H9 (cell line): ENCODE measurements around the gene BAIAP2. TPM values are rescaled to one million over a fixed set of nuclear protein-coding genes. Genes with fewer than 3 reads are reported as not detected.

Experiments
- DNase-seq: peaks from one replicate; pipeline ENCODE4 v3.0.0-alpha.2; 2017
- H2AFZ ChIP-seq: one replicate; pipeline ENCODE4 v1.6.1; 2013; ENCODE audit warnings: mild to moderate bottlenecking, low read length, control low read depth, moderate library complexity
- H2AK5ac ChIP-seq: 2 replicates; pipeline ENCODE4 v1.6.1; 2013; ENCODE audit warnings: low read length, control low read depth, mixed read lengths; ENCODE audit not compliant: insufficient read length
- H2BK120ac ChIP-seq: one replicate; pipeline ENCODE4 v1.6.1; 2013; ENCODE audit warnings: low read depth, mild to moderate bottlenecking, low read length, control low read depth, inconsistent platforms; ENCODE audit not compliant: poor library complexity, severe bottlenecking
- H2BK12ac ChIP-seq: 2 replicates; pipeline ENCODE4 v1.6.1; 2013; ENCODE audit warnings: low read length, control low read depth, mixed read lengths, low read depth; ENCODE audit not compliant: insufficient read length
- H2BK15ac ChIP-seq: 2 replicates; pipeline ENCODE4 v1.6.1; 2013; ENCODE audit warnings: low read depth, low read length, control low read depth
- H2BK20ac ChIP-seq: one replicate; pipeline ENCODE4 v1.6.1; 2013; ENCODE audit warnings: low read depth, mild to moderate bottlenecking, low read length, control low read depth, inconsistent platforms; ENCODE audit not compliant: poor library complexity, severe bottlenecking
- H2BK5ac ChIP-seq: 2 replicates; pipeline ENCODE4 v1.6.1; 2013; ENCODE audit warnings: low read length, control low read depth, mixed read lengths; ENCODE audit not compliant: insufficient read length
- H3K14ac ChIP-seq: 2 replicates; pipeline ENCODE4 v1.6.1; 2013; ENCODE audit warnings: low read length, control low read depth; ENCODE audit not compliant: insufficient read depth
- H3K18ac ChIP-seq: 2 replicates; pipeline ENCODE4 v1.6.1; 2013; ENCODE audit warnings: low read depth, mild to moderate bottlenecking, mixed read lengths, low read length, control low read depth; ENCODE audit not compliant: insufficient read length
- H3K23ac ChIP-seq: 2 replicates; pipeline ENCODE4 v1.6.1; 2013; ENCODE audit warnings: low read length, control low read depth, mixed read lengths, low read depth; ENCODE audit not compliant: insufficient read length
- H3K23me2 ChIP-seq: 2 replicates; pipeline ENCODE4 v1.6.1; 2013; ENCODE audit warnings: low read depth, mild to moderate bottlenecking, mixed read lengths, low read length, control low read depth; ENCODE audit not compliant: insufficient read length, poor library complexity, severe bottlenecking
- H3K27ac ChIP-seq: 2 replicates; pipeline ENCODE4 v1.5.1; 2013; ENCODE audit warnings: low read length, control low read depth, mixed read lengths, low read depth; ENCODE audit not compliant: insufficient read length
- H3K27me3 ChIP-seq: 2 replicates; pipeline ENCODE4 v1.6.1; 2013; ENCODE audit warnings: low read length, control low read depth, inconsistent platforms; ENCODE audit not compliant: insufficient read depth
- H3K4ac ChIP-seq: 2 replicates; pipeline ENCODE4 v1.6.1; 2013; ENCODE audit warnings: low read depth, mild to moderate bottlenecking, control low read depth, inconsistent platforms, low read length, moderate library complexity
- H3K4me1 ChIP-seq: 2 replicates; pipeline ENCODE4 v1.6.1; 2013; ENCODE audit warnings: low read length, control low read depth, inconsistent platforms; ENCODE audit not compliant: insufficient read depth
- H3K4me2 ChIP-seq: 2 replicates; pipeline ENCODE4 v1.6.1; 2013; ENCODE audit warnings: low read length, control low read depth, mixed read lengths; ENCODE audit not compliant: insufficient read length, insufficient read depth
- H3K56ac ChIP-seq: 2 replicates; pipeline ENCODE4 v1.6.1; 2013; ENCODE audit warnings: low read depth, mild to moderate bottlenecking, mixed read lengths, low read length, control low read depth; ENCODE audit not compliant: insufficient read length
- H3K79me1 ChIP-seq: 2 replicates; pipeline ENCODE4 v1.6.1; 2013; ENCODE audit warnings: low read depth, mild to moderate bottlenecking, moderate library complexity, low read length, control low read depth, inconsistent platforms; ENCODE audit not compliant: insufficient read depth, poor library complexity, severe bottlenecking
- H3K79me2 ChIP-seq: 2 replicates; pipeline ENCODE4 v1.6.1; 2013; ENCODE audit warnings: low read length, control low read depth, inconsistent platforms; ENCODE audit not compliant: insufficient read depth
- H3K9ac ChIP-seq: 2 replicates; pipeline ENCODE4 v1.6.1; 2013; ENCODE audit warnings: low read length, control low read depth, mixed read lengths; ENCODE audit not compliant: insufficient read length; ENCODE audit errors: extremely low read depth
- H3K9me3 ChIP-seq: one replicate; pipeline ENCODE4 v1.6.1; 2013; ENCODE audit warnings: low read depth, low read length, inconsistent platforms; ENCODE audit not compliant: control insufficient read depth
- H3T11ph ChIP-seq: one replicate; pipeline ENCODE4 v1.6.1; 2013; ENCODE audit warnings: mild to moderate bottlenecking, low read length, control low read depth, inconsistent platforms
- H4K20me1 ChIP-seq: one replicate; pipeline ENCODE4 v1.6.1; 2013; ENCODE audit not compliant: control insufficient read depth, insufficient read length, insufficient read depth
- H4K5ac ChIP-seq: 2 replicates; pipeline ENCODE4 v1.6.1; 2013; ENCODE audit warnings: low read depth, mild to moderate bottlenecking, mixed read lengths, low read length, control low read depth; ENCODE audit not compliant: insufficient read length
- H4K8ac ChIP-seq: replicated peaks from 2 replicates; pipeline ENCODE4 v1.6.1; 2013; ENCODE audit warnings: low read length, control low read depth, mixed read lengths, low read depth; ENCODE audit not compliant: insufficient read length
- H4K91ac ChIP-seq: 2 replicates; pipeline ENCODE4 v1.6.1; 2013; ENCODE audit warnings: low read depth, mild to moderate bottlenecking, moderate library complexity, mixed read lengths, low read length, control low read depth; ENCODE audit not compliant: insufficient read length
- H3K27ac Mint-ChIP-seq, 3 experiments: 2 replicates in 2 of 3; 3 replicates in 1 of 3; pipeline ENCODE4 v1.8.0; 2020 to 2021; ENCODE audit warnings: mixed read lengths in 3 of 3, mild to moderate bottlenecking in 1 of 3, moderate library complexity in 1 of 3
- H3K27me3 Mint-ChIP-seq: 2 replicates; pipeline ENCODE4 v1.8.0; 2021; ENCODE audit warnings: low read depth, mild to moderate bottlenecking, moderate library complexity, mixed read lengths
- H3K36me3 Mint-ChIP-seq, 3 experiments: 2 replicates in 2 of 3; 3 replicates in 1 of 3; pipeline ENCODE4 v1.8.0; 2020 to 2021; ENCODE audit warnings: low read depth in 3 of 3, mixed read lengths in 3 of 3; ENCODE audit not compliant: insufficient read depth in 1 of 3
- H3K4me1 Mint-ChIP-seq, 2 experiments: 2 replicates each; pipeline ENCODE4 v1.8.0; 2020; ENCODE audit warnings: mixed read lengths in 2 of 2
- H3K4me3 Mint-ChIP-seq, 2 experiments: 2 replicates in 1 of 2; 3 replicates in 1 of 2; pipeline ENCODE4 v1.8.0; 2020 to 2021; ENCODE audit warnings: mild to moderate bottlenecking in 2 of 2, mixed read lengths in 2 of 2, moderate library complexity in 1 of 2
- H3K9me3 Mint-ChIP-seq, 2 experiments: 2 replicates in 1 of 2; 3 replicates in 1 of 2; pipeline ENCODE4 v1.8.0; 2020; ENCODE audit warnings: mild to moderate bottlenecking in 2 of 2, mixed read lengths in 2 of 2, moderate library complexity in 1 of 2
- WGBS: extraction: QIAGEN DNeasy Blood & Tissue Kit; methylation state at CpG from one replicate; pipeline ENCODE4 v1.1.7; 2013; ENCODE audit warnings: missing lambda C conversion rate, low lambda C conversion rate, mixed read lengths; ENCODE audit not compliant: insufficient read length; ENCODE audit errors: extremely low coverage; 5-methylcytosine and 5-hydroxymethylcytosine counted together
- total RNA-seq: library from RNA; stranded (reverse); gene quantifications from 2 replicates; pipeline ENCODE4 v1.2.1, GENCODE V29; 2021
- TF ChIP-seq, protein P1 (sequence below): fragments of 200-600 bp; sonication (generic); conservative IDR thresholded peaks from 3 replicates; pipeline ENCODE4 v1.8.0; 2021; ENCODE audit warnings: antibody characterized with exemption, mild to moderate bottlenecking

BAIAP2 gene
- total RNA-seq, 1 experiment from 2014 or later: 27.8 TPM

DNA sequence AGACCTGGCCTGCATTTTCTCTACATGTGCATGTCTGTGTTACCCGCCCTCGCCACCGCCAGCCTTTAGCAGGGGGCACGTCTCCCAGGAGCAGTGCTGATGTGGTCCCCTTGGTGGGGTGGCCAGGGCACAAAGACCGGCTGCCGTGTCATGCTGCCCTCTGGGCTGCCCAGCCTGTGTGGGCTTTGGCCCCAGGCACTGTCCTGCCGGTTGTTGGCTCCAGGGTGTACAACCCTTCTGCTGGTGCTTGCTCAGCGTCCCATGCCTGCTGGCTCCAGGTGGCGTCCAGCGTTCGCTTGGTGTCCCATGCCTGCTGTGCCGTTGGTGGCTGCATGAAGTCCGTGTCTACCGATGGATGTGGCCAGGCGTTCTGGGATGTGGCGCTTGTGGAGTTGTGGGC lies 4.1 kb downstream of the BAIAP2 start:
- Histone ChIP-seq H2BK20ac (no peak overlapping the region), H4K5ac (no peak overlapping the region), H3K4ac (no peak overlapping the region), H3K56ac (no peak overlapping the region), H3K4me2 (no peak overlapping the region), H2BK15ac (no peak overlapping the region), H3K27ac (no peak overlapping the region), H2AFZ (no peak overlapping the region), H4K8ac (no peak overlapping the region), H3K9me3 (no peaks in the 10 kb centered on the region), H2BK12ac (no peak overlapping the region), H3K4me1 (no peaks in the 10 kb centered on the region; the same call in 1 of the 2 replicates), H2AK5ac (no peak overlapping the region), H2BK120ac (no peak overlapping the region), H3K79me2 (no peaks in the 10 kb centered on the region; the same call in 1 of the 2 replicates), H2BK5ac (no peak overlapping the region), H3T11ph (no peak overlapping the region), H3K9ac (no peak overlapping the region), H3K27me3 (no peaks in the 10 kb centered on the region; the same call in 1 of the 2 replicates), H3K14ac (no peak overlapping the region), H4K91ac (no peak overlapping the region), H4K20me1 (no peaks in the 10 kb centered on the region), H3K23ac (no peak overlapping the region), H3K23me2 (peaks cover 6% of the 10 kb centered on the region), H3K79me1 (no peaks in the 10 kb centered on the region), H3K18ac (no peak overlapping the region)
- Mint-ChIP-seq H3K4me1 (peaks cover 27 to 44% of the 10 kb centered on the region in 2 experiments), H3K27me3 (peaks cover 14% of the 10 kb centered on the region), H3K27ac (no peak overlapping the region; a peak in 1 of 7 replicates), H3K4me3 (no peak overlapping the region), H3K36me3 (peaks cover 2 to 10% (median 9%) of the 10 kb centered on the region in 3 experiments; a peak in 5 of 7 replicates), H3K9me3 (no peaks in the 10 kb centered on the region)
- no peak for DNase-seq
- TF ChIP-seq, protein P1, sequence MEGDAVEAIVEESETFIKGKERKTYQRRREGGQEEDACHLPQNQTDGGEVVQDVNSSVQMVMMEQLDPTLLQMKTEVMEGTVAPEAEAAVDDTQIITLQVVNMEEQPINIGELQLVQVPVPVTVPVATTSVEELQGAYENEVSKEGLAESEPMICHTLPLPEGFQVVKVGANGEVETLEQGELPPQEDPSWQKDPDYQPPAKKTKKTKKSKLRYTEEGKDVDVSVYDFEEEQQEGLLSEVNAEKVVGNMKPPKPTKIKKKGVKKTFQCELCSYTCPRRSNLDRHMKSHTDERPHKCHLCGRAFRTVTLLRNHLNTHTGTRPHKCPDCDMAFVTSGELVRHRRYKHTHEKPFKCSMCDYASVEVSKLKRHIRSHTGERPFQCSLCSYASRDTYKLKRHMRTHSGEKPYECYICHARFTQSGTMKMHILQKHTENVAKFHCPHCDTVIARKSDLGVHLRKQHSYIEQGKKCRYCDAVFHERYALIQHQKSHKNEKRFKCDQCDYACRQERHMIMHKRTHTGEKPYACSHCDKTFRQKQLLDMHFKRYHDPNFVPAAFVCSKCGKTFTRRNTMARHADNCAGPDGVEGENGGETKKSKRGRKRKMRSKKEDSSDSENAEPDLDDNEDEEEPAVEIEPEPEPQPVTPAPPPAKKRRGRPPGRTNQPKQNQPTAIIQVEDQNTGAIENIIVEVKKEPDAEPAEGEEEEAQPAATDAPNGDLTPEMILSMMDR: no peak
- WGBS: no CpG with 5 or more reads among the region's 16 CpGs
